HepG2 (cell line): Measurements from ENCODE around the gene PTTG1. TPM values are rescaled to one million over a fixed set of nuclear protein-coding genes. Genes with fewer than 3 reads are reported as not detected.

Experiments used
- ATAC-seq: fragments of 200-7000 bp; cut with Tn5 transposase; 3 replicates; pipeline ENCODE4 v1.9.1; 2020; ENCODE audit warnings: mild to moderate bottlenecking, moderate library complexity
- BruUV-seq: library from RNA; stranded (reverse); fragments of 400-500 nt; replicated peaks from 2 replicates; lab custom pipeline; 2021; lab: Mats Ljungman, UMichigan
- CTCF ChIA-PET: fragments of 300-600 bp; formaldehyde crosslinking; extraction: SDS; loops from one replicate; lab custom pipeline; 2021; ENCODE audit warnings: low total read pairs, inconsistent platforms, low intra/inter-chr PET ratio; lab: Yijun Ruan, JAX
- POLR2A ChIA-PET: fragments of 350-600 bp; sonication (Branson Sonifier 250); formaldehyde crosslinking; loops from one replicate; lab custom pipeline; 2020; ENCODE audit warnings: antibody characterized with exemption, inconsistent platforms; lab: Yijun Ruan, JAX
- DNase-seq: peaks from one replicate; pipeline ENCODE4 v3.0.0-alpha.2; 2015; ENCODE audit warnings: low spot score
- FAIRE-seq: peaks from 3 replicates; lab custom pipeline; 2011; peaks lifted over from hg19 to GRCh38; lab: Jason Lieb, UNC
- H2AFZ ChIP-seq: one replicate; pipeline ENCODE4 v1.6.1; 2011; ENCODE audit warnings: low read length, inconsistent platforms
- H3K27ac ChIP-seq: fragments of 300-600 bp; 3 replicates; pipeline ENCODE4 v1.8.0; 2011; ENCODE audit warnings: mixed run types, mild to moderate bottlenecking, mixed read lengths, low read length, inconsistent platforms; ENCODE audit not compliant: insufficient read depth; ENCODE audit errors: extremely low read length
- H3K27me3 ChIP-seq, 2 experiments: fragments of 200-600 bp in 1 of 2; 2 replicates in 1 of 2; 3 replicates in 1 of 2; pipeline versions ENCODE4 v1.6.0 to v1.8.0; 2011; ENCODE audit warnings: low read length in 2 of 2, mild to moderate bottlenecking in 2 of 2, moderate library complexity in 2 of 2, inconsistent platforms in 1 of 2; ENCODE audit not compliant: insufficient read depth in 2 of 2, control insufficient read depth in 1 of 2
- H3K36me3 ChIP-seq, 2 experiments: fragments of 200-600 bp in 1 of 2; replicated peaks in 1 of 2; 2 replicates in 1 of 2; 3 replicates in 1 of 2; pipeline versions ENCODE4 v1.5.1 to v1.8.0; 2011; ENCODE audit warnings: low read length in 2 of 2, inconsistent platforms in 1 of 2; ENCODE audit not compliant: insufficient read depth in 2 of 2, control insufficient read depth in 1 of 2
- H3K4me1 ChIP-seq: 2 replicates; pipeline ENCODE4 v1.5.1; 2012; ENCODE audit warnings: low read length, inconsistent platforms; ENCODE audit not compliant: insufficient read depth
- H3K4me2 ChIP-seq: 2 replicates; pipeline ENCODE4 v1.6.0; 2011; ENCODE audit warnings: low read depth, low read length, inconsistent platforms
- H3K4me3 ChIP-seq, 3 experiments: fragments of 200-600 bp in 1 of 3; sonication (generic), shearing (Covaris generic) in 1 of 3; replicated peaks in 1 of 3; 2 replicates each; pipeline ENCODE4 v1.5.1; 2011 to 2016; ENCODE audit warnings: low read length in 3 of 3, inconsistent platforms in 2 of 3, low read depth in 2 of 3, mild to moderate bottlenecking in 2 of 3, control low read depth in 1 of 3, mixed read lengths in 1 of 3; ENCODE audit not compliant: insufficient read depth in 1 of 3
- H3K79me2 ChIP-seq: one replicate; pipeline ENCODE4 v1.6.1; 2011; ENCODE audit warnings: low read length, inconsistent platforms; ENCODE audit not compliant: insufficient read depth
- H3K9ac ChIP-seq: 2 replicates; pipeline ENCODE4 v1.6.0; 2011; ENCODE audit warnings: mild to moderate bottlenecking, low read depth, low read length, inconsistent platforms; ENCODE audit not compliant: insufficient read depth
- H3K9me3 ChIP-seq: 2 replicates; pipeline ENCODE4 v1.5.1; 2012; ENCODE audit warnings: mild to moderate bottlenecking, low read length
- H4K20me1 ChIP-seq: 2 replicates; pipeline ENCODE4 v1.6.0; 2011; ENCODE audit warnings: inconsistent platforms, mild to moderate bottlenecking, low read length, moderate library complexity; ENCODE audit not compliant: insufficient read depth
- AGO2 ChIP-seq: fragments of 200-400 bp; formaldehyde crosslinking; optimal IDR thresholded peaks from 2 replicates; pipeline ENCODE3; 2017; ENCODE audit warnings: mild to moderate bottlenecking, low read depth, low read length, moderate library complexity
- CBX2 ChIP-seq, 2 experiments: fragments of 200-600 bp in 1 of 2; sonication (generic); formaldehyde crosslinking in 1 of 2; IDR thresholded peaks; 2 replicates each; pipeline versions ENCODE4 v1.7.0 to v1.8.1; 2018 to 2022; ENCODE audit warnings: low read depth in 2 of 2, low read length in 1 of 2, mild to moderate bottlenecking in 1 of 2, missing genetic modification reagents in 1 of 2
- HMG20A ChIP-seq: IDR thresholded peaks from 2 replicates; pipeline ENCODE4 v1.6.1; 2016; ENCODE audit warnings: borderline replicate concordance
- NR2F6 ChIP-seq, 2 experiments: IDR thresholded peaks; 2 replicates each; pipeline ENCODE4 v1.6.1; 2016; ENCODE audit warnings: antibody characterized with exemption in 1 of 2, mild to moderate bottlenecking in 1 of 2
- WGBS: methylation state at CpG from one replicate; pipeline ENCODE4 v1.1.6; 2017; ENCODE audit warnings: low lambda C conversion rate; 5-methylcytosine and 5-hydroxymethylcytosine counted together
- in situ Hi-C: cut with HindIII; loops from 2 replicates; pipeline ENCODE4 v1.10.0; 2017; ENCODE audit warnings: low pct_unique_long_range_greater_than_20kb; ENCODE audit not compliant: extremely low pct_ligation_motif_present
- intact Hi-C: fragments of 100-400 bp; cut with micrococcal nuclease; formaldehyde crosslinking; loops from one replicate; pipeline ENCODE4 v1.10.0; 2022; ENCODE audit not compliant: unreplicated experiment
- polyA plus RNA-seq, 8 experiments: library from polyadenylated mRNA; depleted of rRNA in 3 of 8; stranded (reverse) in 7 of 8; unstranded in 1 of 8; fragments of >200 nt; fragmentation: Illumina TruSeq in 4 of 8; extraction: Trizol in 4 of 8; gene quantifications; 2 replicates each; pipeline versions ENCODE4 v1.2.1 to v1.2.3, GENCODE V29; 2011 to 2016; ENCODE audit warnings: low read depth in 4 of 8, missing spikeins in 1 of 8, mixed read lengths in 1 of 8; ENCODE audit not compliant: insufficient read depth in 1 of 8
- total RNA-seq, 5 experiments: library from RNA; depleted of rRNA; stranded (reverse); fragments of >200 nt; fragmentation: Illumina TruSeq; extraction: Trizol; gene quantifications; 2 replicates each; pipeline ENCODE4 v1.2.3, GENCODE V29; 2016; ENCODE audit warnings: low read depth in 1 of 5
- TF ChIP-seq, protein P1 (sequence below): sonication (generic); formaldehyde crosslinking; IDR thresholded peaks from 2 replicates; pipeline ENCODE4 v1.5.1; 2020; ENCODE audit warnings: missing genetic modification reagents, mild to moderate bottlenecking, borderline replicate concordance
- TF ChIP-seq, protein P2 (sequence below): sonication (generic); formaldehyde crosslinking; IDR thresholded peaks from 2 replicates; pipeline ENCODE4 v1.4.0; 2020; ENCODE audit warnings: missing genetic modification reagents
- TF ChIP-seq, protein P3 (sequence below): sonication (generic); formaldehyde crosslinking; IDR thresholded peaks from 2 replicates; pipeline ENCODE4 v1.4.0; 2020; ENCODE audit warnings: missing genetic modification reagents, low read depth, mild to moderate bottlenecking, borderline replicate concordance
- TF ChIP-seq, protein P4 (sequence below): sonication (generic); formaldehyde crosslinking; IDR thresholded peaks from 2 replicates; pipeline ENCODE4 v1.5.0; 2020; ENCODE audit warnings: missing genetic modification reagents, mild to moderate bottlenecking, borderline replicate concordance
- TF ChIP-seq, protein P5 (sequence below): sonication (generic); formaldehyde crosslinking; IDR thresholded peaks from 2 replicates; pipeline ENCODE4 v1.8.1; 2023; ENCODE audit warnings: mild to moderate bottlenecking, inconsistent platforms, moderate library complexity, missing genetic modification reagents, borderline replicate concordance
- TF ChIP-seq, protein P6 (sequence below): sonication (generic); formaldehyde crosslinking; IDR thresholded peaks from 2 replicates; pipeline ENCODE4 v1.5.1; 2020; ENCODE audit warnings: missing genetic modification reagents, mild to moderate bottlenecking, borderline replicate concordance
- TF ChIP-seq, protein P7 (sequence below): sonication (generic); formaldehyde crosslinking; IDR thresholded peaks from 2 replicates; pipeline ENCODE4 v1.5.1; 2020; ENCODE audit warnings: missing genetic modification reagents, mild to moderate bottlenecking, borderline replicate concordance

PTTG1 gene
- total and polyA plus RNA-seq, 2 of the 13 experiments (the other 11 are each of a cell fraction or from before 2014, with no cell fraction given), result 102 to 161 TPM

DNA sequence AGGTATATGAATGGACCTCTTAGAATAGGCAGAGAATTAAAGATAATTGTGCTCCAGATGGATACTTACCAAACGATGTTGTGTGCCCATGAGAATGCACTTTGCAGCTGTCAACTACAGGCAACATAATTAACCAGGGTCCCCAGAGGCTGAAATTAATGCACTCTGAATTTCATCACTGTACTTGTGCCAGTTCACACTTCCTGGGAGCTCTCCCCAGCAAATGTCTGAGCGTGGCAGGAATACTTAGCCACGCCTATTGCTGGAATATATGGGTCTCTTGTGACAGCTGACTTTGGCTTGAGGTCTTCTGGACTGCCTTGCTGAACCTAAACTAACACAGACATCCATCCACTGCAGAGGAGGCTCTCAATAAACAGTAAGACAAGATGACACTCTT, 39.3 kb upstream of the PTTG1 start:
- Histone ChIP-seq H3K79me2 (no peaks in the 10 kb centered on the region), H2AFZ (no peak overlapping the region), H3K4me3 (no peak overlapping the region), H3K27ac (no peak overlapping the region), H3K36me3 (no peaks in the 10 kb centered on the region), H4K20me1 (no peaks in the 10 kb centered on the region), H3K27me3 (peaks cover 0 to 4% of the 10 kb centered on the region in 2 experiments; a peak in 1 of 5 replicates), H3K4me1 (no peaks in the 10 kb centered on the region), H3K9me3 (no peaks in the 10 kb centered on the region; the same call in 1 of the 2 replicates), H3K9ac (no peak overlapping the region), H3K4me2 (no peak overlapping the region)
- 0% methylated on average over 3 of the region's 3 CpGs for WGBS
- CTCF ChIA-PET, result no interaction called here
- in situ Hi-C loops, result no loop called here
- no TSS peak for BruUV-seq
- no peak for ATAC-seq
- POLR2A ChIA-PET, result no interaction called here
- FAIRE-seq, result no peak
- DNase-seq, result no peak
- intact Hi-C loops, result no loop called here
- TF ChIP-seq HMG20A (CRISPR knock-in tag) (no peak), CBX2 (IDR thresholded peaks at IDR 0.05; ENCODE audit: low read depth, low read length) (no peak), CBX2 (CRISPR knock-in tag; IDR thresholded peaks at IDR 0.05; ENCODE audit: low read depth) (no peak), AGO2 (no peak), NR2F6 (IDR thresholded peaks at IDR 0.05) (no peak), NR2F6 (CRISPR knock-in tag; IDR thresholded peaks at IDR 0.05) (no peak)
- TF ChIP-seq, protein P1, sequence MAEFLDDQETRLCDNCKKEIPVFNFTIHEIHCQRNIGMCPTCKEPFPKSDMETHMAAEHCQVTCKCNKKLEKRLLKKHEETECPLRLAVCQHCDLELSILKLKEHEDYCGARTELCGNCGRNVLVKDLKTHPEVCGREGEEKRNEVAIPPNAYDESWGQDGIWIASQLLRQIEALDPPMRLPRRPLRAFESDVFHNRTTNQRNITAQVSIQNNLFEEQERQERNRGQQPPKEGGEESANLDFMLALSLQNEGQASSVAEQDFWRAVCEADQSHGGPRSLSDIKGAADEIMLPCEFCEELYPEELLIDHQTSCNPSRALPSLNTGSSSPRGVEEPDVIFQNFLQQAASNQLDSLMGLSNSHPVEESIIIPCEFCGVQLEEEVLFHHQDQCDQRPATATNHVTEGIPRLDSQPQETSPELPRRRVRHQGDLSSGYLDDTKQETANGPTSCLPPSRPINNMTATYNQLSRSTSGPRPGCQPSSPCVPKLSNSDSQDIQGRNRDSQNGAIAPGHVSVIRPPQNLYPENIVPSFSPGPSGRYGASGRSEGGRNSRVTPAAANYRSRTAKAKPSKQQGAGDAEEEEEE (CRISPR knock-in tag), result no peak
- TF ChIP-seq, protein P2, sequence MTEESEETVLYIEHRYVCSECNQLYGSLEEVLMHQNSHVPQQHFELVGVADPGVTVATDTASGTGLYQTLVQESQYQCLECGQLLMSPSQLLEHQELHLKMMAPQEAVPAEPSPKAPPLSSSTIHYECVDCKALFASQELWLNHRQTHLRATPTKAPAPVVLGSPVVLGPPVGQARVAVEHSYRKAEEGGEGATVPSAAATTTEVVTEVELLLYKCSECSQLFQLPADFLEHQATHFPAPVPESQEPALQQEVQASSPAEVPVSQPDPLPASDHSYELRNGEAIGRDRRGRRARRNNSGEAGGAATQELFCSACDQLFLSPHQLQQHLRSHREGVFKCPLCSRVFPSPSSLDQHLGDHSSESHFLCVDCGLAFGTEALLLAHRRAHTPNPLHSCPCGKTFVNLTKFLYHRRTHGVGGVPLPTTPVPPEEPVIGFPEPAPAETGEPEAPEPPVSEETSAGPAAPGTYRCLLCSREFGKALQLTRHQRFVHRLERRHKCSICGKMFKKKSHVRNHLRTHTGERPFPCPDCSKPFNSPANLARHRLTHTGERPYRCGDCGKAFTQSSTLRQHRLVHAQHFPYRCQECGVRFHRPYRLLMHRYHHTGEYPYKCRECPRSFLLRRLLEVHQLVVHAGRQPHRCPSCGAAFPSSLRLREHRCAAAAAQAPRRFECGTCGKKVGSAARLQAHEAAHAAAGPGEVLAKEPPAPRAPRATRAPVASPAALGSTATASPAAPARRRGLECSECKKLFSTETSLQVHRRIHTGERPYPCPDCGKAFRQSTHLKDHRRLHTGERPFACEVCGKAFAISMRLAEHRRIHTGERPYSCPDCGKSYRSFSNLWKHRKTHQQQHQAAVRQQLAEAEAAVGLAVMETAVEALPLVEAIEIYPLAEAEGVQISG (CRISPR knock-in tag), result no peak
- TF ChIP-seq, protein P3, sequence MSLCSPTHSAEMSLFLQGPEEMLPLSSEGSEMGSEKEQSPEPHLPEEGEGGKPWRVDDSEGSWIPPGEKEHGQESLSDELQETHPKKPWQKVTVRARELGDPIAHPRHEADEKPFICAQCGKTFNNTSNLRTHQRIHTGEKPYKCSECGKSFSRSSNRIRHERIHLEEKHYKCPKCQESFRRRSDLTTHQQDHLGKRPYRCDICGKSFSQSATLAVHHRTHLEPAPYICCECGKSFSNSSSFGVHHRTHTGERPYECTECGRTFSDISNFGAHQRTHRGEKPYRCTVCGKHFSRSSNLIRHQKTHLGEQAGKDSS, result no peak
- TF ChIP-seq, protein P4, sequence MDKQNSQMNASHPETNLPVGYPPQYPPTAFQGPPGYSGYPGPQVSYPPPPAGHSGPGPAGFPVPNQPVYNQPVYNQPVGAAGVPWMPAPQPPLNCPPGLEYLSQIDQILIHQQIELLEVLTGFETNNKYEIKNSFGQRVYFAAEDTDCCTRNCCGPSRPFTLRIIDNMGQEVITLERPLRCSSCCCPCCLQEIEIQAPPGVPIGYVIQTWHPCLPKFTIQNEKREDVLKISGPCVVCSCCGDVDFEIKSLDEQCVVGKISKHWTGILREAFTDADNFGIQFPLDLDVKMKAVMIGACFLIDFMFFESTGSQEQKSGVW (CRISPR knock-in tag), result no peak
- TF ChIP-seq, protein P5, sequence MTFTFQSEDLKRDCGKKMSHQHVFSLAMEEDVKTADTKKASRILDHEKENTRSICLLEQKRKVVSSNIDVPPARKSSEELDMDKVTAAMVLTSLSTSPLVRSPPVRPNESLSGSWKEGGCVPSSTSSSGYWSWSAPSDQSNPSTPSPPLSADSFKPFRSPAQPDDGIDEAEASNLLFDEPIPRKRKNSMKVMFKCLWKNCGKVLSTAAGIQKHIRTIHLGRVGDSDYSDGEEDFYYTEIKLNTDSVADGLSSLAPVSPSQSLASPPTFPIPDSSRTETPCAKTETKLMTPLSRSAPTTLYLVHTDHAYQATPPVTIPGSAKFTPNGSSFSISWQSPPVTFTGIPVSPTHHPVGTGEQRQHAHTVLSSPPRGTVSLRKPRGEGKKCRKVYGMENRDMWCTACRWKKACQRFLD (CRISPR knock-in tag), result no peak
- TF ChIP-seq, protein P6, sequence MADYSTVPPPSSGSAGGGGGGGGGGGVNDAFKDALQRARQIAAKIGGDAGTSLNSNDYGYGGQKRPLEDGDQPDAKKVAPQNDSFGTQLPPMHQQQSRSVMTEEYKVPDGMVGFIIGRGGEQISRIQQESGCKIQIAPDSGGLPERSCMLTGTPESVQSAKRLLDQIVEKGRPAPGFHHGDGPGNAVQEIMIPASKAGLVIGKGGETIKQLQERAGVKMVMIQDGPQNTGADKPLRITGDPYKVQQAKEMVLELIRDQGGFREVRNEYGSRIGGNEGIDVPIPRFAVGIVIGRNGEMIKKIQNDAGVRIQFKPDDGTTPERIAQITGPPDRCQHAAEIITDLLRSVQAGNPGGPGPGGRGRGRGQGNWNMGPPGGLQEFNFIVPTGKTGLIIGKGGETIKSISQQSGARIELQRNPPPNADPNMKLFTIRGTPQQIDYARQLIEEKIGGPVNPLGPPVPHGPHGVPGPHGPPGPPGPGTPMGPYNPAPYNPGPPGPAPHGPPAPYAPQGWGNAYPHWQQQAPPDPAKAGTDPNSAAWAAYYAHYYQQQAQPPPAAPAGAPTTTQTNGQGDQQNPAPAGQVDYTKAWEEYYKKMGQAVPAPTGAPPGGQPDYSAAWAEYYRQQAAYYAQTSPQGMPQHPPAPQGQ (CRISPR knock-in tag), result no peak
- TF ChIP-seq, protein P7, sequence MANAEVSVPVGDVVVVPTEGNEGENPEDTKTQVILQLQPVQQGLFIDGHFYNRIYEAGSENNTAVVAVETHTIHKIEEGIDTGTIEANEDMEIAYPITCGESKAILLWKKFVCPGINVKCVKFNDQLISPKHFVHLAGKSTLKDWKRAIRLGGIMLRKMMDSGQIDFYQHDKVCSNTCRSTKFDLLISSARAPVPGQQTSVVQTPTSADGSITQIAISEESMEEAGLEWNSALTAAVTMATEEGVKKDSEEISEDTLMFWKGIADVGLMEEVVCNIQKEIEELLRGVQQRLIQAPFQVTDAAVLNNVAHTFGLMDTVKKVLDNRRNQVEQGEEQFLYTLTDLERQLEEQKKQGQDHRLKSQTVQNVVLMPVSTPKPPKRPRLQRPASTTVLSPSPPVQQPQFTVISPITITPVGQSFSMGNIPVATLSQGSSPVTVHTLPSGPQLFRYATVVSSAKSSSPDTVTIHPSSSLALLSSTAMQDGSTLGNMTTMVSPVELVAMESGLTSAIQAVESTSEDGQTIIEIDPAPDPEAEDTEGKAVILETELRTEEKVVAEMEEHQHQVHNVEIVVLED (CRISPR knock-in tag), result no peak
